Measurements from ENCODE around the gene GRK3.

DNA sequence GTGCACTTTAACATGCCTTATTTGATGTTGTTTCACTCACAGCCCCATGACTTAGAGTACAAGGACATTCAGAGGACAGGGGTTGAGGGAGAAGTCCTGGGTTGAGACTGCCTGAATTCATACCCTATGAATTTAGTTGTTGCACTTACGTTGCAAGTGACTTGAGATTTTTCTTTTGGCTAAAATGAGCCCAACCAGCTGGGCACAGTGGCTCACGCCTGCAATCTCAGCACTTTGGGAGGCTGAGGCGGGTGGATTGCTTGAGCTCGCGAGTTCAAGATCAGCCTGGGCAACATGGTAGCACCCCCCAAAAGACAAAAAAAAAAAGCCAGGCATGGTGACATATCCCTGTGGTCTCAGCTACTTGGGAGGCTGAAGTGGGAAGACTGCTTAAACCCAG is 7.3 kb upstream of the GRK3 start:
- no peak for TF ChIP-seq EZH2 (IDR thresholded peaks at IDR 0.05; ENCODE audit: low read depth)
- TF ChIP-seq, protein P1, sequence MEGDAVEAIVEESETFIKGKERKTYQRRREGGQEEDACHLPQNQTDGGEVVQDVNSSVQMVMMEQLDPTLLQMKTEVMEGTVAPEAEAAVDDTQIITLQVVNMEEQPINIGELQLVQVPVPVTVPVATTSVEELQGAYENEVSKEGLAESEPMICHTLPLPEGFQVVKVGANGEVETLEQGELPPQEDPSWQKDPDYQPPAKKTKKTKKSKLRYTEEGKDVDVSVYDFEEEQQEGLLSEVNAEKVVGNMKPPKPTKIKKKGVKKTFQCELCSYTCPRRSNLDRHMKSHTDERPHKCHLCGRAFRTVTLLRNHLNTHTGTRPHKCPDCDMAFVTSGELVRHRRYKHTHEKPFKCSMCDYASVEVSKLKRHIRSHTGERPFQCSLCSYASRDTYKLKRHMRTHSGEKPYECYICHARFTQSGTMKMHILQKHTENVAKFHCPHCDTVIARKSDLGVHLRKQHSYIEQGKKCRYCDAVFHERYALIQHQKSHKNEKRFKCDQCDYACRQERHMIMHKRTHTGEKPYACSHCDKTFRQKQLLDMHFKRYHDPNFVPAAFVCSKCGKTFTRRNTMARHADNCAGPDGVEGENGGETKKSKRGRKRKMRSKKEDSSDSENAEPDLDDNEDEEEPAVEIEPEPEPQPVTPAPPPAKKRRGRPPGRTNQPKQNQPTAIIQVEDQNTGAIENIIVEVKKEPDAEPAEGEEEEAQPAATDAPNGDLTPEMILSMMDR (conservative IDR thresholded peaks at IDR 0.05): no peak
